Right cardiac atrium (tissue), 5 donors: ENCODE data around the gene ASTN2. TPM values are rescaled to one million over a fixed set of nuclear protein-coding genes. Genes with fewer than 3 reads are reported as not detected.

ENCODE experiments used
- ATAC-seq, 2 donors: fragments of 200-7000 bp; cut with Tn5 transposase; one replicate each; pipeline versions ENCODE4 v1.8.0 to v1.9.1; 2020; ENCODE audit warnings: moderate library complexity in 2 of 2, mild to moderate bottlenecking in 1 of 2
- DNase-seq, 3 donors: peaks; one replicate each; pipeline ENCODE4 v3.0.0-alpha.2; 2020
- H3K27ac ChIP-seq: one replicate; pipeline ENCODE4 v1.5.1; 2013; ENCODE audit warnings: mild to moderate bottlenecking, low read length, control low read depth, moderate library complexity
- H3K27me3 ChIP-seq: one replicate; pipeline ENCODE4 v1.6.1; 2013; ENCODE audit not compliant: control insufficient read depth, insufficient read depth
- H3K4me1 ChIP-seq: one replicate; pipeline ENCODE4 v1.6.1; 2013; ENCODE audit warnings: low read length; ENCODE audit not compliant: control insufficient read depth, insufficient read depth
- H3K4me3 ChIP-seq: one replicate; pipeline ENCODE4 v1.5.1; 2013; ENCODE audit warnings: low read length, control low read depth
- H3K9me3 ChIP-seq: one replicate; pipeline ENCODE4 v1.6.1; 2013; ENCODE audit warnings: low read length; ENCODE audit not compliant: control insufficient read depth
- WGBS: extraction: QIAGEN DNeasy Blood & Tissue Kit; methylation state at CpG from one replicate; pipeline ENCODE4 v1.1.7; 2013; 5-methylcytosine and 5-hydroxymethylcytosine counted together
- intact Hi-C, 4 donors: fragments of 100-400 bp; cut with DNase I; formaldehyde crosslinking; loops; one replicate each; pipeline versions ENCODE4 v1.11.0 to v1.14.0; 2022 to 2023
- polyA plus RNA-seq: library from polyadenylated mRNA; stranded (reverse); fragments of 200-250 nt; gene quantifications from one replicate; pipeline ENCODE4 v1.2.3, GENCODE V29; 2013
- total RNA-seq, 4 donors: library from RNA; stranded (reverse); fragmentation: NEBNext Ultra II Directional; extraction: Animal tissue kit (Norgen Biotek cat#: 25700); gene quantifications; one replicate each; pipeline ENCODE4 v1.2.1, GENCODE V29; 2021
- donor health status: healthy with polysubstance abuse.
- donor health status: DM: no; HTN: yes; CAD: no.
- donor health status: DM: no; HTN: no; CAD: no.
- donor health status: DM: no; HTN: yes; CAD: no; lungs with severe emphysema.
- donor health status: DM: yes; HTN: yes; CAD: no.

ASTN2 gene
- total and polyA plus RNA-seq, 5 donors: 18.1 to 79.3 (median 59.8) TPM

DNA sequence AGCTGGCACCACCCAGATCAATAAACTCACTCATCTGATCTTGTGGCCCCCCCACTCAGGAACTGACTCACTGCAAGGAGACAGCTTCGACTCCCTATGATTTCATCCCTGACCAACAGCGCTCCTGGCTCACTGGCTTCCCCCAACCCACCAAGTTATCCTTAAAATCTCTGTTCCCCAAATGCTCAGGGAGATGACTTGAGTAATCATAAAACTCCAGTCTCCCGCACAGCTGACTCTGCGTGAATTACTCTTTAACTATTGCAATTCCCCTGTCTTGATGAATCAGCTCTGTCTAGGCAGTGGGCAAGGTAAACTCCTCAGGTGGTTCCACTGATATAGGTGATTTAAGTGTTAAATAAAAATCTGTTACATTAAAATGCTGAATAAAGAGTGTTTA, 729.7 kb downstream of the ASTN2 start:
- H3K27me3 ChIP-seq: no peaks in the 10 kb centered on the region
- intact Hi-C loops: no loop called here
- no peak overlapping the region for H3K27ac ChIP-seq
- H3K9me3 ChIP-seq: no peaks in the 10 kb centered on the region
- DNase-seq: no peak
- no peak for ATAC-seq
- no peak overlapping the region for H3K4me3 ChIP-seq
- WGBS: 71% methylated on average over 4 of the region's 4 CpGs
- peaks cover 7% of the 10 kb centered on the region for H3K4me1 ChIP-seq

DNA sequence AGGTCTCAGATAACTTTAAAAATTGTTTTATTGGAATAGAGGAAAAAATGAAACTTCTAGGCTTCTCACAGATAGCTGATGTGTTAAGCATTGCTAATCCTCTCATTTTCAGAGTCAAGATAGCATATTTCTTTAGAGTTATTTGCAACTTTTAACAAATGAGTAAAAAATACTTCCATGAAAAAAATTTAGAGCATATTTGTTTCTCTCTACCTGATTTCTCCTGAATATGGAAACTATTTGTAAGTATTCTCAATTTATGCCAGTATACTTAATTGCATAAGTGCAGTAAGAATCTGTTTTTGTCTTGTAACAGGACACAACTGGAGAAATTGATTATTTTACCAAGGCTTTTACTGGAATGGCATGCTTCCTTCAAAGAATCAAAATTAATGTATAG, 731.3 kb downstream of the ASTN2 start:
- no peak for DNase-seq
- no peaks in the 10 kb centered on the region for H3K9me3 ChIP-seq
- ATAC-seq: no peak
- H3K27ac ChIP-seq: no peak overlapping the region
- H3K27me3 ChIP-seq: no peaks in the 10 kb centered on the region
- H3K4me3 ChIP-seq: no peak overlapping the region
- intact Hi-C loops: no loop called here
- peaks cover 5% of the 10 kb centered on the region for H3K4me1 ChIP-seq

DNA sequence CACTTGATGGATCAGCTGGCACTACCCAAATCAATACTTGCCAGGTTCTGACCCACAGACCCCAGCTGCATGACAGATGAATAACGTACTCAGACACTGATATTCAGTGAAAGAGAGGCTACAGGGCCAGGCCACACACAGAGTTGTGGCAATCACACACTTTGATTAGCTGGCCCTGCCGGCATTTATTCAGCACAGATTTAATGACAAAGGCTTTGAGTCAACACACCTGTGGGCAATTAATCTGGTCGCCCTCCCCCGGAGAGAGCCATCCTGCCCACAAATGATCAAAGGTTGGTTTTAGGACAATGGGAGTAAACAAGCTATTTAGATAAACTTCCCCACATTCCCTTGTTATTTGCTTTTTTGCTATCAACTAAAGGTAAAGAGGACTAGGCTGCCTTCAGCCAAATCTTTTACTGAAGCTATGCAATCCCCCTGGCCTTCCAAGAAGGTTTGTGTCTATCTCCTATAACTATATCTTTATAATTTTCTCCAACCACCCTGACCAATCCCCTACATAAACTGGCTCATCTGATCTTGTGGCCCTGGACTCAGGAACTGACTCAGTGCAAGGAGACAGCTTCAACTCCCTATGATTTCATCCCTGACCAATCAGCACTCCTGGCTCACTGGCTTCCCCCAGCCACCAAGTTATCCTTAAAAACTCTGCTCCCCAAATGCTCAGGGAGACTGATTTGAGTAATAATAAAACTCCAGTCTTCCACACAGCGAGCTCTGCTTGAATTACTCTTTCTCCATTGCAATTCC, 740.5 kb downstream of the ASTN2 start:
- ATAC-seq (no peak), DNase-seq (no peak)
- Histone ChIP-seq H3K27ac (no peak overlapping the region), H3K4me1 (no peaks in the 10 kb centered on the region), H3K27me3 (no peaks in the 10 kb centered on the region), H3K4me3 (no peak overlapping the region), H3K9me3 (no peaks in the 10 kb centered on the region)
- WGBS: 94% methylated on average over 5 of the region's 5 CpGs
- intact Hi-C loops: no loop called here

DNA sequence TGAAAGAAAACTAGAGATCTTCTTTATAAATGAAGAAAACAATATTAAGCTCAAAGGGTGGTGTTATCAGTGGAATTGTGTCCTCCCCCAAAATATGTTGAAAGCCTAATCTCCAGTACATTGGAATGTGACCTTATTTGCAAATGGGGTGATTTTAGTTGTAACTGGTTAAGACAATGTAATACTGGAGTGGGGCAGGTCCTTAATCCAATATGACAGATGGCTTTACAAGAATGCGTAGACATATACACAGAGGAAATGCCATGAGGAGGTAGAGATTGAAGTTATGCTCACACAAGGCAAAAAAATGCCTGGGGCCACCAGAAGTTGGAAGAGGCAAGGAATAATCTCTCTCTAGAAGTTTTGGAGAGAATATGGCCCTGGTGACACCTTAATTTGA, 741.5 kb downstream of the ASTN2 start:
- 93% methylated on average over 1 of the region's 1 CpG for WGBS
- intact Hi-C loops: no loop called here

DNA sequence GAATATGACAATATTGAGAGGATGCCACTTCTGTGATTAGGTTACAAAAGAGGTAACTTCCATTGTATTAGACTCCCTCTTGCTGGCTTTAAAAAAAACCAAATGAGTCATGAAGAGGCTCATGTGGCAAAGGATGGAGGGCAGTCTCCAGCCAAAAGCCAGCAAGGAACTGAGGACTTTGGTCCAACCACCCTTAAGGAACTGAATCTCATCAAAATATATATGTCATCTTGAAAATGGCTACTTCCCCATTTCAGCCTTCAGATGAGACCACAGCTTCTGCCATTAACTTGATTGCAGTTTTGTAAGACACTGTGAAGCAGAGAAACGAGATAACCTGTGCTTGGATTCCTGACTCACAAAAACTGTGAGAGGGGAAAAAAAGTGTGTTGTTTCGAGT, 743.3 kb downstream of the ASTN2 start:
- ATAC-seq: no peak

More for the DNA sequence above, 741.5 kb downstream of the ASTN2 start:
- DNase-seq (no peak), ATAC-seq (no peak)
- Histone ChIP-seq H3K27ac (no peak overlapping the region), H3K9me3 (no peaks in the 10 kb centered on the region), H3K27me3 (no peaks in the 10 kb centered on the region), H3K4me3 (no peak overlapping the region), H3K4me1 (no peaks in the 10 kb centered on the region)

DNA sequence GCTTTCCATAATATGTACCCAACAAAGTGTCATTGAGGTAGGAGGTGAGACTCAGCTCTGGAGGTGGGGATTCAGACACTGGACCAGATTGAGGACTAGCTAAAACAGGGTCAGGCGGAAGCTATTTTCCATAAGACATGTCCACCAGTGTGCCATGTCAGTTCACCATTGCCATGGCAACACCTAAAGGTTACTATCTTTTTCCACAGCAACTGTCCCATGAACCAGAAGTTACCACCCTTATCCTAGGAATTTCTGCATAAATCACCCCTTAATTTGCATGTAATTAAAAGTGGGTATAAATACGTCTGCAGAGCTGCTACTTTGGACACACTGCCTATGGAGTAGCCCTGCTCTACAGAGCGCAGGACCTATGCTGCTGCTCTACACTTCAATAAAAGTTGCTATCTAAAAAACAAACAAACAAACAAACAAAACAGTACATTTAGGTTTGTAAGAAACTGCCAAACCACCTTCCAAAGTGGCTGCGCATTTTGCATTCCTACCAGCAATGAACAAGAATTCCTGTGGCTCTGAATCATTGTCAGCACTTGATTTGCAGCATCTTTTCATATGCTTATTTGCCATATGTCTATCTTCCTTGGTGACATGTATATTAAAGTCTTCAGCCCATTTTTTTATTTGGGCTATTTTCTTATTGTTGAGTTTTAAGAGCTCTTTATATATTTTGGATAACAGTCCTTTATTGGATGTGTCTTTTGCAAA, 745.7 kb downstream of the ASTN2 start:
- DNase-seq (no peak), ATAC-seq (no peak)
- Histone ChIP-seq H3K27me3 (no peaks in the 10 kb centered on the region), H3K4me1 (no peaks in the 10 kb centered on the region), H3K4me3 (no peak overlapping the region), H3K9me3 (no peaks in the 10 kb centered on the region), H3K27ac (no peak overlapping the region)
- intact Hi-C loops: loop anchor here in 1 of 4 donors (10.0 kb wide), 1 partner anchor 514 kb away; the partner anchor contains the start of gene PAPPA
- 95% methylated on average over 4 of the region's 4 CpGs for WGBS

More for the DNA sequence above, 743.3 kb downstream of the ASTN2 start:
- no peak for DNase-seq
- intact Hi-C loops: no loop called here
- Histone ChIP-seq H3K27me3 (no peaks in the 10 kb centered on the region), H3K9me3 (no peaks in the 10 kb centered on the region), H3K4me1 (no peaks in the 10 kb centered on the region), H3K4me3 (no peak overlapping the region), H3K27ac (no peak overlapping the region)
- 75% methylated on average over 2 of the region's 2 CpGs for WGBS

DNA sequence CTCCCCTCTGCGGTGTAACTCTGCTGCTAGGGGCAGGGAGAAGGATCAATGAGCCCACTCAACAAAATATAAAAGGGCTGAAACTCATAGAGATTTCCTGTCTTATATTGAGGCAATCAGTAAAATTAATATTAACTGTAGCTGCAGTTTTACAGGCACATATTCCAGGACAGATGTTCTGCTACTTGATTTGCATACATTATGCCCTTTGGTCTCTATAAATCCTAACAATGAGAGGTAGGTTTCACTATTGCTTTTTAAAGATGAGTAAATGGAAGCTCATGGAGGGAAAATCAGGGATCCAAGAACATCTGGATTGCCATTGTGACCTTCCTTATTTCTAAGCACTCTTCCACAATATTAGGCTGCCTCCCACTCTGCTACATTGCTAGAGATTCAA, 751.3 kb downstream of the ASTN2 start:
- ATAC-seq (no peak), DNase-seq (no peak)
- Histone ChIP-seq H3K4me1 (no peaks in the 10 kb centered on the region), H3K27ac (no peak overlapping the region), H3K27me3 (no peaks in the 10 kb centered on the region), H3K4me3 (no peak overlapping the region), H3K9me3 (no peaks in the 10 kb centered on the region)
- 100% methylated on average over 1 of the region's 1 CpG for WGBS
- intact Hi-C loops: loop anchor here in 1 of 4 donors (10.0 kb wide), 1 partner anchor 509 kb away; the partner anchor contains the start of gene PAPPA

DNA sequence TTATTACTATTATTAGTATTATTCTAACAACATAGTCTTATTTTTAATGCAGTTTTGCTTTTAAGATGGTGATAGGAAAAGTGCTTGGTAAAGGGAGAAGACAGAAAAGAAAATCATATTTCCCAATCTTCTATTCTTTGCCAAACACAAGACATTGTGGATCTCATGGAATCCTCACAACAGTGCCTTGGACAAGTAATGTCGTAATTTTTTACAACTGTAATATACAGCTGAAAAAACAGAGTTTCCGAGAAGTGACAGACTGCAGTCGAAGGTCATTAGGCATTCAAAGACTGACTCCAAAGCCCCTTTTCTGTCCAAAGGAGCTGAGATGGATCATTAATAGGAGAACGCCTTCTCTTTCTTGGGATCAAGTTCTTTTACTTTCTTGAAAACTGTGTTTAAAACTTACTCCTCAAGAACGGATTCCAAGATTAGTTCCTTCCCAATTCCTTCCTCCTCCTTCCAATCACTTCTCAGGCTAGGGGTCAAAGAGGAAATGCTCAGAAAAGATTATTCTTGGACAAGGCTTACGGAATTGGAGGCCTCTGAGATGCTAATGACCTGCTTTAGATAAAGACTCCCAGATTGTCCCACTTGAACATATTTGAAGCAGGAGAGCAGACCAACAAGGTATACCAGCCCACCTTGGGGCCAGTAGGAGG, 752.1 kb downstream of the ASTN2 start:
- no peaks in the 10 kb centered on the region for H3K27me3 ChIP-seq
- peak overlapping the region; percentile 86 for H3K27ac ChIP-seq
- ATAC-seq (peak; percentile 56 to 59), DNase-seq (no peak)
- H3K4me3 ChIP-seq: no peak overlapping the region
- WGBS: 55% methylated on average over 6 of the region's 6 CpGs
- H3K9me3 ChIP-seq: no peaks in the 10 kb centered on the region
- no peaks in the 10 kb centered on the region for H3K4me1 ChIP-seq
- intact Hi-C loops: loop anchor here in 1 of 4 donors (10.0 kb wide), 1 partner anchor 508 kb away; the partner anchor contains the start of gene PAPPA

DNA sequence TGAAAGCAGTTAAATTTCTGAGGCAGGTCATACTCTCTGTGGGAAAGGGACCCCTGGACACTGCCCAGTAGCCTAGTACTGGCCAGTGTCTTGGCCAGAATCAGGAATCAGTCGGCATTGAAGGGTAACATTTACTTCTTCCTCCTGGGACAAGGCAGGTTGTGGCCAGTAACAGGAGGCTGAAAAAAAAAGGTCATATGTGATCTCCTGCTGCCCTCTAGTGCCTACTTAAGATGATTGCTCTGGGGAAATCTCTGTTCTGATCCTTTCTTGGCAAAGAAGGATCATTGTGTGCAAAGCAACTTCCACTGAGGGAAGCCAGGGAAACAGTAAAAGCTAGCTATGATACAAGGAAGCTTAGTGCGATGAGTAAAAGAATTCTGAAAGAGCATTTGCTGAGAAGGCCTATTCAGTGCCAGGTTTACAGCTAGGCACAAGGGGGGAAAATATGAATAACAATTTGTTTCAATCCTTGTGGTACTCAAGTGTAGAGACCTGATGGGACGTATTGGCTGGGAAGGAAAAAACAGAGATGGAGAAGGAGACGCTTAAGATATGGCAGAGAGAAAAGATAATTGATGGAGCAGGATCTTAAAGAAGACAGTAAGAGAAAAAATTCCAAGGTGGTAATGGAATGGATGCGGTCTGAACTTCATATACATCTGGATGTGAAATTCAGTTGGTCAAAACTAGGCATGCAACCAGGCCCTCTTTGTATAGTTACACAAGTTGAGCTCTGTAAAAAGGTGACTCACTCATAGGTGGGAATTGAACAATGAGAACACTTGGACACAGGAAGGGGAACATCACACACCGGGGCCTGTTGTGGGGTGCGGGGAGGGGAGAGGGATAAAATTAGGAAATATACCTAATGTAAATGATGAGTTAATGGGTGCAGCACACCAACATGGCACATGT, 753.6 kb downstream of the ASTN2 start:
- Histone ChIP-seq H3K4me1 (peaks cover 3% of the 10 kb centered on the region), H3K27me3 (no peaks in the 10 kb centered on the region), H3K9me3 (no peaks in the 10 kb centered on the region), H3K27ac (no peak overlapping the region), H3K4me3 (no peak overlapping the region)
- intact Hi-C loops: loop anchor here in 1 of 4 donors (10.0 kb wide), 1 partner anchor 506 kb away; the partner anchor contains the start of gene PAPPA
- 55% methylated on average over 7 of the region's 7 CpGs for WGBS
- DNase-seq (no peak), ATAC-seq (peak; percentile 81 to 84)

DNA sequence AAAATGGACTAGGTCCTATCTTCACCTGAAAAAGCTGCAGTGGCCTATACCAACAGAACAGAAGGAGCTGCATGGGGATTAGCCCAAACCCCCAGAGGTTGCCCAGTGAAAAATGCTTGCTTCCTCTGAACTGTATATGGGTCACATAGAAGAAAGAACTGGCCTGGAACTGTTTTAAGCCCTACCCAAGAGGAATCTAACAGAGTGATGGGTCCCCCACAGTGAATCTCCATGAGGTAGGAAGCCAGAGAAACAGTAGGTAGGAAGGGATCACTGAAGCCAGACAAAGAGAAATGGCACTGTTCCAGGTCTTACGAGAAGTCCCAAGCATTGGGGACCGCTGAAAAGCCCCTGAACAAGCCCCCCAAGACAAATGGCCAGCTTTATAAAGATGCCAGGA, 756.6 kb downstream of the ASTN2 start:
- ATAC-seq (no peak), DNase-seq (no peak)
- H3K4me1 ChIP-seq: peaks cover 3% of the 10 kb centered on the region
- H3K4me3 ChIP-seq: no peak overlapping the region
- intact Hi-C loops: loop anchor here in 3 of 4 donors (5.0 to 10.0 kb wide), 3 partner anchors 163 to 1063 kb away; partner anchors contain the start of gene PAPPA (in 2 of the 3)
- 85% methylated on average over 2 of the region's 2 CpGs for WGBS
- no peaks in the 10 kb centered on the region for H3K27me3 ChIP-seq
- H3K27ac ChIP-seq: no peak overlapping the region
- no peaks in the 10 kb centered on the region for H3K9me3 ChIP-seq
